Measurements from ENCODE around the gene GABRP. TPM values are rescaled to one million over a fixed set of nuclear protein-coding genes. Genes with fewer than 3 reads are reported as not detected.
A peak's percentile ranks its signal among the peaks of the same experiment; 100 is the strongest.
"Not testable (repeated sequence)": the region's sequence is repeated elsewhere in the genome, so short reads cannot be mapped to it uniquely, and the experiment has no call there.

GABRP gene
- not detected for polyA plus RNA-seq (2013, experiment 1 of 2; ENCODE audit: insufficient read length)
- polyA plus RNA-seq (2013, experiment 2 of 2; ENCODE audit: insufficient read length), result not detected

- DNase-seq, result no peak
Measured at GRCh38 chr5:170783498-170784247, at the start of gene GABRP. Gene GABRP, plus strand, starts transcription at chr5:170783725. Its CDS starts 4,891 bp downstream, at chr5:170788616.

GRCh38 chr5:170736966-170737365, 46.6 kb upstream of the GABRP start:
- no peak for DNase-seq

- no peak for DNase-seq
Measured at GRCh38 chr5:170737591-170737990, 45.9 kb upstream of the GABRP start.

GRCh38 chr5:170738840-170739239, 44.7 kb upstream of the GABRP start:
- no peak for DNase-seq

GRCh38 chr5:170739446-170739845, 44.1 kb upstream of the GABRP start:
- DNase-seq, result no peak

- DNase-seq, result no peak
Measured at GRCh38 chr5:170740551-170741205, 42.8 kb upstream of the GABRP start.

- no peak for DNase-seq
Measured at GRCh38 chr5:170741801-170742200, 41.7 kb upstream of the GABRP start.

GRCh38 chr5:170743876-170744212, 39.7 kb upstream of the GABRP start:
- DNase-seq, result no peak

- peak; percentile 9 for DNase-seq
Measured at GRCh38 chr5:170745481-170746071, 37.9 kb upstream of the GABRP start.

GRCh38 chr5:170746075-170746960, 37.2 kb upstream of the GABRP start:
- no peak for DNase-seq

- DNase-seq, result no peak
Measured at GRCh38 chr5:170746961-170747340, 36.6 kb upstream of the GABRP start.

- no peak for DNase-seq
Measured at GRCh38 chr5:170747357-170747756, 36.2 kb upstream of the GABRP start.

- DNase-seq, result peak; percentile 27
Measured at GRCh38 chr5:170747851-170748250, 35.7 kb upstream of the GABRP start.

GRCh38 chr5:170748951-170749471, 34.5 kb upstream of the GABRP start:
- no peak for DNase-seq

- no peak for DNase-seq
Measured at GRCh38 chr5:170749911-170750431, 33.6 kb upstream of the GABRP start.

GRCh38 chr5:170750791-170751190, 32.7 kb upstream of the GABRP start:
- no peak for DNase-seq

- DNase-seq, result no peak
Measured at GRCh38 chr5:170751631-170752030, 31.9 kb upstream of the GABRP start.

- DNase-seq, result no peak
Measured at GRCh38 chr5:170752257-170753215, 31.0 kb upstream of the GABRP start.

GRCh38 chr5:170753311-170753710, 30.2 kb upstream of the GABRP start:
- DNase-seq, result no peak

GRCh38 chr5:170754508-170754907, 29.0 kb upstream of the GABRP start:
- not testable (repeated sequence) for DNase-seq

Measured in fibroblast of skin of scalp (primary cell).